HG02870 (cell line): ENCODE measurements around the gene PRTFDC1.
A peak's percentile ranks its signal among the peaks of the same experiment; 100 is the strongest.
"Not testable (repeated sequence)": the region's sequence is repeated elsewhere in the genome, so short reads cannot be mapped to it uniquely, and the experiment has no call there.

Experiments used
- ATAC-seq: cut with Tn5 transposase; IDR thresholded peaks from one replicate; pipeline ENCODE4 v1.9.1; 2021; ENCODE audit warnings: mild to moderate bottlenecking, moderate library complexity; ENCODE audit not compliant: unreplicated experiment

The PRTFDC1 gene

DNA sequence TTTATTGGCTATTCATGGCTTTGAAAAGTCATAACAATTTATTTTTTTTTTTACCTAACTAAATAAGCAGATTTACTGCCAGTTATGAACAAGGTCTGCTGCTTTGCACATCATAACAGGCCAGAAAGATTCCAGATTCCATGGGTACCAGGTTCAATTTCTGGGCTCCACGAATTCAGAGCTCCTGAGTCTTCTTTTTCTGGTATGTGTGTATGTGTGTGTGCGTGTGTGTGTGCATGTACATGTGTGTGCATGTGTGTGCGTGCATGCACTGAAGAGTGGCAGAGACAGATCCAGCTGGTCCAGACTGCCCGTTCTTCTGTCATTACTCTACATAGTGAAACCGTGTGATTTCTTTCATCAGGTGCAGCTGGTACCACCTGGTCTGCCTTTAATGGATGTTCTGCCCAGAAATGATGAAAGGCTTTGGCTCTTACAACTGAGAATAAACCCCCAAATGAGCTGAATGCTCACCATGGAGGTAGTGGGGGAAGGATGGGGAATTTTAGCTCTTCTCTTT is 14.6 kb upstream of the PRTFDC1 start:
- no peak for ATAC-seq

DNA sequence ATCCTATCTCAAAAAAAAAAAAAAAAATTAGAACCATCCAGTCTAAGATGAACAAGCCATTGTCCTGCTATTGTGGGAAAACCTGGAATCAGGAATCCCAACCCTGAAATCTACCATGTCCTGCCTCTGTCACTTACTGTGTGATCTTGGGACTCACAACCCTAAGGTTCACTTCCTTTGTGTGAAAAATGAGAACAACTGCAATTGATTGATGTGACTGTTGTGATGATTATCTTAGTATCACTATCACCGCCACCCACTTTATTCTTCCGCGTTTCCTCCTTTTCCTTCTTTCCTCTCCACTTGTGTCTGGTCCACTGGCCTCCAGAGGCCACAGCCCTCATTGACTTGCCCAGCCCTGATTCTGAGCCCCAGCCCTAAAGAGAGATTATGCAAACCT is 12.6 kb upstream of the PRTFDC1 start:
- no peak for ATAC-seq

DNA sequence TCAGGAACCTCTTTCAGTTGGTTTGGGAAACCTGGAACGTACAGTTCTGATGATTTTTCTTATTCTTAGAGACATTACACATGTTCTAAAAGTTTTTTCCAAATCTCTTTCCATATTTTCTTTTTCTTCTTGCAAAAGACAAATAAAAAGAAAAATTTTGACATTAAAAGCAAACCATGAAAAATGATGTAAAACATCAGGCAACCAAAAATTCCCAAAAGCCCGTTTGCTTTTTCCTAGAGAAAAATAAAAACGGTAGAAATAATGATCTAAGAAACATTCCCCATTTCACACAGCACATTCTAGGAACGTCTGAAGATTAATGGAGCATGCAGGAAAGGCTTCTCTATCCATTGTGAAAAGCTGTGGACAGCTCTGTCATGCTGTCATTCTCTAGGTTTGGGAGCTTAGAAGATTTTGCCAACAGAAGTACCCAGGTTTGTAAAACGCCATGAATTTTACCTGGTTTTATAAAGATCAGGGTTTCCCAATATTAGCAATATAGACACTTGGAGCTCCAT is 11.2 kb upstream of the PRTFDC1 start:
- no peak for ATAC-seq

DNA sequence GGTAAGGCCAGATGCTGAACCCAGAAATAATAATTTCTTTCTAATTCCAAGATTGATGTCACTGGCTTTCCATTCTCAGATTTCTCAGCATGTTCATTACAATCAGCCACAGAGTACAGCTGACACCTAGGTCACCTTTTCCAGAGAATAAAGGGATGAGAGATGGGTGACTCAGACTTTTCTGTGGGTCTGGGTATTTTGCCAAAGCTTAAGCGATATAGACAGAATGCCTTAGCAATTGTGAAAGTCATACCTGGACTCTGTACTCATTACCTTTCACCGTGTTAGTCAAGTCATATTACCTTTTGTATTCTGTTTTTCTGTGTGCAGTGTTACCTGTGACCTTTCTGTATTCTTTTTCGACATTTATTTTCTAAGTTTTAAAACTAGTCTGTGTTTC is 10.6 kb upstream of the PRTFDC1 start:
- ATAC-seq: no peak

DNA sequence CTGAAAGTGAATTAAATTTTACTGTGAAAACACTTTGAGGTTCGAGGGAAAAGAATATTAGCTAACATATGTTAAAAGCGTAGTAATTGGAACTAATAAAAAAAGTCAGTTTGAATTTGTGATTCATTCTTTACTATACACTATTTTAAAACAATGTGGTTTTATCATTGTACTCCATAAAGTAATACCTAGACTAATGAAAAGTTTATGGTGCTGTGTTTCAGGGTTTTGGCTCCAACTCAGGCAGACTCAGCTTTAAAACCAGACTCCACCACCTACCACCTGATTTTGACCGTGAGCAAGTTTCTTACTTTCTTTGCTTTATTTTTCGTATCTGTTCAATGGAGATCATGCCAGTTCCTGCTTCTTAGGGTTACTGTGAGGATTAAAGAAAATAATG is 9.2 kb upstream of the PRTFDC1 start:
- ATAC-seq: no peak

DNA sequence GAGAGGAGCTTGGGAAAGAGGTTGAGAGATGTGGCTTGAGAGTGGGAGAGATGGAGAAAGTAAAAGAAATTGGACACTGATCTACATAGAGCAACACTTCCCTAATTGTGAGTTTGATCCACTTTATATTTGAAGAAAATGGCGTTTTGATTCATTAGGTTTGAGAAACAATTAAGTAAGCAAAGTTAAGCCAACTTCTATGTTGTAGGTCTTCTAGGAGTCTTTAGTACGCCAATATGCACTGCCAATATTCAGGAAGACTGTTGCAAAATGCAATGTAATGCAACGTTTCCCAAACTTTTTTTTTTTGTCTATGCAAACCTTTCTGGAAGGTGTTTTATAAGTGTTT is 7.0 kb upstream of the PRTFDC1 start:
- no peak for ATAC-seq

DNA sequence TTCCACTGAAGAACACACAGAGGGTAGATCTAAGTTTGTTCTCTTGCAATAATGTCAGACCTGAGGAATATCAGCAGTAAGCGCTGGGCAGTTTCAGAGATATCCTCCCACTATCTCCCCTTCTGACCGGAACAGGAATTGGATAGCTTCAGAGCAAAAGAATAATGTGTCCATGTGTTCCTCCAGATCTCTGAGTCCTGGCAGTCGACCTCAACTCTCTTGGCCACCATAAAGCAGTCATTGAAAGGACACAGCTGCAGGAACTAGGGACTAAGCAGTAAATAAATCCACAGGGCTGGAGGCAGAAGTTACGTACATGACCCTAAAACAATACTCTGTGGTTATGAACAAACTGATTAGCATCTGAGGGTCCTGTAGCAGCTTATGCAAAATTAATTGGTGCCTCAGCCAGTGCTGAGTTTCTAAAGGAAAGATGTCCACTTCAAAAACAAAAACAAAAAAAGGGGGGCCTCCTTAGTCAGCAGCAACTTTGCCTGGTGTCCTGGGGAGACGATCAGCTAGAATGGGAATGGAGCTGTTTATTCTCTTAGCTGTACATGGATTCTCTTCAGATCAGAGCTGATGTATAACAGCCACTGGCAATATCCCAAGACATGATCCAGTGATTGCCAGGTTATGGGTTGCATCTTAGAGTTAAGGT is 6.4 kb upstream of the PRTFDC1 start:
- no peak for ATAC-seq

DNA sequence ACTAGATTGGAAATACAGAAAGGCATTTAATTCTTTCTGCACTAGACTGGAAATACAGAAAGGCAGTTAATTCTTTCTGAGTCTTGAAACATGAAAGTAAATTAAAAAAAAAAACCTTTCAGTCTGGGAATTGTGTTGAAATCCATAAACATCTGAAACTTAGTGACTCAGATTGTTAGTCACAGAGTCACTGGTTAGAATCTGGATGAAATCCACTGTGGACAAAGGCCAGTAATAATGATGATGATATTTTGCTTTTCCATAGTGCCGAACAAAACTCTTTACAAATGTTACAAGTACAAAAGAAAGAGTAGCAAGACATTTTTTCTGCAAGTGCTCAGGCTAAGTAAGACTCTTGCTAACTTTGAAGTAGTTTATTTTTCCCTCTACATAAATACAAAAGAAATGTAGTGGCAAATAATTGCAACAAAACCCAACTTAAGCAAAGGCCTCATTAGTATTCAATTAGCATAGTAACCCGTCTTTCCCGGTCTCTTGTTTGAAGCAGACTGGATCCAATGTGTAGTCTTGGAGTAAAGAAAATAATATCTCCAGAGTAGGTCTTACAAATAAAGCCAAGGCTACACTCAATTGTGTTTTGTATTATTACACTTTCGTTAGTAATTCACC is 5.8 kb upstream of the PRTFDC1 start:
- ATAC-seq: no peak

DNA sequence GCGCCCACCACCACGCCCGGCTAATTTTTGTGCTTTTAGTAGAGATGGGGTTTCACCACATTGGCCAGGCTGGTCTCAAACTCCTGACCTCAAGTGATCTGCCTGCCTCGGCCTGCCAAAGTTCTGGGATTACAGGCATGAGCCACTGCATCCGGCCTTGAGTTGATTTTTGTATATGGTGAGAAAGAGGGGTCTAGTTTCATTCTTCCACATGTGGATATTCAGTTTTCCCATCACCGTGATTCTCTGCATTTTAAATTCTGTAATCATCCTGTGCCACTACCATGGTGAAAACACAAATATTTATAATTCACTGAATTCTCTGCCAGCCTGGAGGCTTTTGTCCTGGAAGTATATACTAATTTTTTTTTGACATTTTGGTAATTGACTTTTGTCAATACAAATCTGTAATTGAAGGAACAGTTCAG is 5.2 kb upstream of the PRTFDC1 start:
- ATAC-seq: not testable (repeated sequence)

DNA sequence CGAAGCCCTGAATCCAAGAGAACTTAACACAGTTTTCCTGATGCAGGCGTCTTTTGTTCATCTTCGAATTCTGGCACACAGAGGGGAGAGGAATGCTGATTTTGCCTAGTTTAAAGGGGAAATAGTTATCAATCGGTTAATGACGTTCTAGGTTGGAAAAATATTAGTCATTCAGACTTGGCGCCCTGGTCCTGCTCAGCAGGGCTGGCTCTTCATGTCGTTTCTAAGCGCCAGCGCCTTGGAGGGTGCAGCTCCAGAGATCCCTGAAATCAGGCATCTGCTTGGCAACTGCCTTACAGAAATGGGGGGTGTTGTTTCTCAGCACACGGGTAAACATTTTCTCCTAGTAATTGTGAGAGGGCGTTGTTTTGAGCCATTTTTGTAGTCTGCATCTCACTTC is 1.3 kb upstream of the PRTFDC1 start:
- no peak for ATAC-seq

DNA sequence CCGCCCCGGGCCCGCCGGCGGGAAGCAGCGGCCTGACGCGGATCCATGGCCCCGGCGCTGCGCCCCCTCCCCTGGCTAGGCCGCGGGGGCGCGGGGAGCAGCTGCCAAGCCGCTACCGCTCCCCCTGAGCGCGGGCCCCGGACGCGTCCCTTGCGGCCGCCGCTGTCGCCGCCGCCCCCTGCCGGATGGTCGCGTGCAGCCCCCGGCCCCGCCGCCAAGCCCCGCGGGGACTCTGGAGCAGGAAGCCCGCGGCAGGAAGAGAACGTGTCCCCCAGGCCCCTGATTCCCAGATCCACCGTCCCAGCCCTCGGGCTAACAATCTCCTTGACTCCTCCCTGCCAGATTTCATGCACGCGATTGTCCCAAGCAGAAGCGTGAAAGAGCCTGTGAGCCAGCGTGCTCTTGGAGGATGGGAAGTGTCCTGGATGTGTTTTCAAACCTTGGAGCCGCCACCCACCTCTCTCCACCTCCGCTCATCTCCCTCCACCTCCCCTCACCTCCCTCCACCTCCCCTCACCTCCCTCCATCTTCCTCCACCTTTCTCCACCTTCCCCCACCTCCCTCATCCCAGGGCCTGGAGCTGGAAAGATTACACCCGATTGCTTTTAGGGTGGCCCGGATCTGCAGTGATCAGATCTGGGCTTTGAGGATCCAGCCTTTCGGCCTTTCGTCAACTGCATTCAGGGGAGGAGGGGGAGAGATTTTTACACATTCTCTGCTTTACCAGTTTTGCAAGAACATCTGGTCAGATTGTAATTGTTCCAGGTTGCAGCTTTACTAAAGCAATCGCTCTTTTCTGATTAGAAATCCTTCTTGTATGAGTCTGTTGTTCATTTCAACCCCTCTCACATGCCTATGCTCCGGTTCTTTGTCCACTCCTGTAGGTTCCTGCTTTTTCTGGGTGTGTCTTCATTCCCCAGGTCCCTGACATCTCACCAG is 570 bp upstream of the PRTFDC1 start:
- peak; percentile 46 for ATAC-seq

DNA sequence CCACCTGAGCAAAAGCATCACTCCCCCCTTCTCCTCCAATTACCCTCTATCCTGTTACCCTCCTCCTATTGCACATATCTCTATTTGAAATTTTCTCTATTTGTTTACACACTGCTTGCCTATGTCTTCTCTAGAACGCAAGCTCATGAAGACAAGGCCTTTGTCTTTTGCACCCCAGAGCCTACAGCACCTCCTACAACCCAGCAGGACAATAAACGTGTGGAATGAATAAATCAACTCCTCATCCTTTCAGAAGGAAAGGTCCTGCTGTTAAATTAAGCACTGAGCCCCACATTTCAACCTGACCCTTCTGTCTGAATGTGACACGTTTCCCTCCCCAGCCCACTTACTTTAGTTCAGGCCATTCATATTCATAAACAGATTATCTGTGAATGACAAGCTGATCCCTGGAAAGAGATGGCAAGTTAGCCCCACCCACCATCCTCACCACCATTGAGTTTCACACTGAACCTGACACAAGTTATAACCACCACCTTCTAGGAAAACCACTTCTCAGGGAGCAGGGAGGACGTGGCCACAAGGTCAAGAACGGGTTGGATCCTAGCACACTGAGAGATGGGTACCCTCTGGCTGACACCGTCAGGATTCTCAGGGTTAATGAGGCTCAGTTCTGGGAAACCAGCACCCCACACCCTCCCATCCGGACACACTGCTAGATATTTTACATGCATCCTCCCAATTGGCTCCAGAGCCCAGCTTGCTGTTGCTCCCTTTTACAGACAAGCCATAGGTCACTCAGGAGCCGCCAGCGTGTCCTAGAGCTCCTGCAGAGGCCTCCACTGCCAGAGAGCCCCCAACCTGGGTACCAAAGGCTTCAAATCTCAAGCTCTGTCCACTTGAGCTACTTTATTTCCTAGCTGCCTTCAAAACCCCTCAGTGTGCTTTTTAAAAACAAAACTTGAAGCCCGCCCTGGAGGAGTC is 934 bp downstream of the PRTFDC1 start:
- no peak for ATAC-seq

DNA sequence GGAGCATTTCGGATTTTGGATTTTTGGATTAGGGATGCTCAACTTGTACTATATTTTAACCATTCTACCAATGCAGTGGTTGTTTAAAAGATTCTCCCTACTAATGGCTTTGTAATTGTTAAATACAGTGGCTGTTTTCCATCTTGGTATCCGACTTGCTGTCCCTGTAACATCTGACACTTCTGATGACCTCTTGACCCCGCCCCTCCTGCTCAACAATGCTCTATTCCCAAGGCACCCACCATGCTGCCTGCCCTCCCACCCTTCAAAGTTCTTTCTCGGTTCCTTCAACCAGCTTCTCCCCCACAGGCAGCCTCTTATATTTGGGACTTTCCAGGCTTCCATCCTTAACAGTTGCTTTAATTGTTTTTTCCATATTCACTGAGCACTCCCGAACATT is 2.0 kb downstream of the PRTFDC1 start:
- ATAC-seq: no peak

DNA sequence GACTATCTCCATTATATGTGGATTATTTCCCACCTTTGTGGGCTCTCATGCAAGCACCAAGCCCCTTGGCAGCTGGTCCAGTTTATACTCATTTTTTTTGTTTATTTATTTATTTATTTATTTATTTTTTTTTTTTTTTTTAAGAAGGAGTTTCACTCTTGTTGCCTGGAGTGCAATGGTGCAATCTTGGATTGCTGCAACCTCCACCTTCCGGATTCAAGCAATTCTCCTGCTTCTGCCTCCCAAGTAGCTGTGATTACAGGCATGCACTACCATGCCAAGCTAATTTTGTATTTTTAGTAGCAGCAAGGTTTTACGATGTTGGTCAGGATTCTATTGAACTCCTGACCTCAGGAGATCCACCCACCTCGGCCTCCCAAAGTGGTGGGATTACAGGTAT is 2.8 kb downstream of the PRTFDC1 start:
- ATAC-seq: no peak

DNA sequence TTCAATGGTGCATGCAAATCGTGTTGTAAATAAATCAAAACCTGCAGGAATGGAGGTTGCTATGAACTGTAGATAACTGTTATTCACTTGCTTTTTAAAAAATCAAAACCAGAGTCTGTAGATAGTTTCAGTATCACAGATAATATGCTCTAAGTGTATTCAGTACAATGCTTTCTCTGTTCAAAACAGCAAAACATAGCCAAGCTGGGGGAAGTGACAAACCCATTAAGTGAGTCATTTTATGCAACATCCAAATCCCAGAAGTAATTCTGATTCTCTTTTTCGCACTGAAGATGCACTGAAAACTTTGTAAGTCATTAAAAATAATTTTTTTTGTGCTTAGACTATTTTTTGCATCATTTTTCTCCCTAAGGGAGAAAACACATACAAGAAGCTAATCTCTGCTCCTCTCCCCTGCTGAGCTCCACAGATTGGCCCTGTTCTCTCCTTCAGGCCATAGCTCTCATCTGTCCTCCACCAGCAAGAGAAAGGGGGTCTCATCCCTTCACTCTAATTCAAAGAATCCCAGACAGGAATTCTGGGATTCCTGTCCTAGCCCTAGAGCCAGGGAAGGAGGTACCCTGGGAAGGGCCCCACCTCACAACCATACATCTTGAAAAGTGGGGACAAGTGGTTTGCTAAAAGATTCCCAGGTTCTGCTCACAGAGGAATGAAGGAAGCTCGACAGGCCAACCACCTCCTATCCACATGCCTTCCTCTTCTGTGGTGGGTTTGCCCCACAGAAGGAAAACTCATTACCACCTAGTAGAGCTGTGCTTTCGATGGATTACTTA is 4.9 kb downstream of the PRTFDC1 start:
- ATAC-seq: peak; percentile 64

DNA sequence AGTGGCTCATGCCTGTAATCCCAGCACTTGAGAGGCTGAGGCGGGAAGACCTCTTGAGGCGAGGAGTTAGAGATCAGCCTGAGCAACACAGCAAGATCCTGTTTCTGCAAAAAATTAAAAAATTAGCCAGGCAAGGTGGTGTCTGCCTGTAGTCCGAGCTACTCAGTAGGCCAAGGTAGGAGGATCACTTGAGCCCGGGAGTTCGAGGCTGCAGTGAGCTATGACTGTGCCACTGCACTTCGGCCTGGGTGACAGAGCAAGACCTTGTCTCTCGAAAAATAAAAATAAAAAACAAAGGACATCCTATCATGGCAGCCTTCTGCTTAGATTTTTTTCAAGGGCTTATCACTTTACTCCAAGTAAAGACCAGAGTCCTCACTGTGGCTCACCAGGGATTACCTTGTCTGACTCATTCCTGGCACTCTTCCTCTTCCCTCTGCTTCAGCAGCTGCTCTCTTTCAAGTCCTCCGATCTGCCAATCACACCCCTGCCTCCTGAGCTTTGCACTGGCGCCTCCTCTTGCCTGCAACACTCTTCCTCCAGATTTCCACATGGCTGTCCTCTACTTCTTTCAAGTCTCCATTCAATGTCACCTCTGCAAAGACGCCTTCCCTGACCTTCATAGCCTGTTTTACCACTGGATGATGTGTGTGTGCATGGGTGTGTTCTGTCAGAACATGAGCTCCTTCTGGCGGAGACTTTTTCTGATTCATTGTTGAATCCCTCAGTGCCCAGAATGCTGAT is 7.7 kb downstream of the PRTFDC1 start:
- ATAC-seq: no peak

DNA sequence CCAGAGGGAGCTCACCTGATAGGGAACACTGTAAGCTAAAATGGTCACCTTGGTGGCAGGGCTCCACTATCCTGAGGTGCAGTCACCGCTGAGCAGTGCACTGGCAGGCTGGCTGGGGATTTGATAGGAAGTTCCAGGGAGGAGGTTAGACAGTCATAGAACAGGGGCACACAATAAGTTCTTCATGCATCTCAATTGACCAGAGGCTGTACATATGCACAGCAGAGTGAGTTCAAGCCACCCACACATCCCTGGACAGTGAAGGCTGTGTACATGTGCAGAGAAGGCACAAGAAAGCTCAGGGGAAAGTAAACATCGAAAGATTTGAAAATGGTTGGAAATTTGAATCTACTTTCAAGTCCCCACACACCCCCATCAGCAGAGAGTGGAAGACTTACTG is 13.9 kb downstream of the PRTFDC1 start:
- no peak for ATAC-seq

DNA sequence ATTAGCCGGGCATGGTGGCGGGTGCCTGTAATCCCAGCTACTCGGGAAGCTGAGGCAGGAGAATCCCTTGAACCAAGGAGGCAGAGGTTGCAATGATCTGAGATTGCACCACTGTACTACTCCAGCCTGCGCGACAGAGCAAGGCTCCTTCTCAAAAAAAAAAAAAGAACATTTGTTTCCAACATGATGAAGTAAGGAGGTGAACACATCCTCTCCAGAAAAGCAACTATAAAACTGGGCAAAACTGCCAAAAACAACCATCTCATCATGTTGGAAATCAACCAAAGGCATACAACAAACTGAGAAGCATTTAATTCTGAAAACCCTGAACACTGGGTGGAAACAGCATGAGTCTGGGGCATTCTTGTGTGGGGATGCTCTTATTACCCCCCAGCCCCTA is 14.3 kb downstream of the PRTFDC1 start:
- no peak for ATAC-seq
